HepG2 (cell line): ENCODE measurements around the gene GFPT1. TPM values are rescaled to one million over a fixed set of nuclear protein-coding genes. Genes with fewer than 3 reads are reported as not detected.

Experiments
- FOSL2 ChIP-seq: sonication (generic); formaldehyde crosslinking; IDR thresholded peaks from 2 replicates; pipeline ENCODE4 v1.4.0; 2020; ENCODE audit warnings: missing genetic modification reagents
- ISL2 ChIP-seq: sonication (generic); formaldehyde crosslinking; IDR thresholded peaks from 2 replicates; pipeline ENCODE4 v1.5.0; 2020; ENCODE audit warnings: missing genetic modification reagents
- POLR2G ChIP-seq: fragments of 200-400 bp; formaldehyde crosslinking; IDR thresholded peaks from 2 replicates; pipeline ENCODE4 v1.6.1; 2018; ENCODE audit warnings: mild to moderate bottlenecking, low read depth, low read length, moderate library complexity
- RBM22 ChIP-seq: fragments of 200-400 bp; formaldehyde crosslinking; optimal IDR thresholded peaks from 2 replicates; pipeline ENCODE3; 2017; ENCODE audit warnings: mild to moderate bottlenecking, low read length, moderate library complexity
- ZC3H13 ChIP-seq: sonication (generic); formaldehyde crosslinking; IDR thresholded peaks from 2 replicates; pipeline ENCODE4 v1.8.1; 2023; ENCODE audit warnings: mild to moderate bottlenecking, missing genetic modification reagents, moderate library complexity
- ZFP36 ChIP-seq: fragments of 150-350 bp; IDR thresholded peaks from 2 replicates; pipeline ENCODE4 v1.6.1; 2018; ENCODE audit warnings: borderline replicate concordance, low read length, low read depth; ENCODE audit not compliant: partially characterized antibody
- ZMAT3 ChIP-seq: sonication (generic); formaldehyde crosslinking; conservative IDR thresholded peaks from 2 replicates; pipeline ENCODE4 v1.7.0; 2021; ENCODE audit warnings: missing genetic modification reagents
- ZNF124 ChIP-seq: sonication (generic); formaldehyde crosslinking; IDR thresholded peaks from 2 replicates; pipeline ENCODE4 v1.4.0; 2020; ENCODE audit warnings: missing genetic modification reagents
- ZNF232 ChIP-seq: sonication (generic); formaldehyde crosslinking; IDR thresholded peaks from 2 replicates; pipeline ENCODE4 v1.4.0; 2020; ENCODE audit warnings: missing genetic modification reagents, borderline replicate concordance
- ZNF234 ChIP-seq: sonication (generic); formaldehyde crosslinking; conservative IDR thresholded peaks from 2 replicates; pipeline ENCODE4 v1.5.1; 2020; ENCODE audit warnings: mild to moderate bottlenecking, missing genetic modification reagents
- ZNF329 ChIP-seq: sonication (generic); formaldehyde crosslinking; IDR thresholded peaks from 2 replicates; pipeline ENCODE4 v1.9.0; 2021; ENCODE audit warnings: low read depth, mild to moderate bottlenecking, missing genetic modification reagents
- ZNF333 ChIP-seq: sonication (generic); formaldehyde crosslinking; IDR thresholded peaks from 2 replicates; pipeline ENCODE4 v1.4.0; 2020; ENCODE audit warnings: mild to moderate bottlenecking, missing genetic modification reagents, borderline replicate concordance
- ZNF44 ChIP-seq: sonication (generic); formaldehyde crosslinking; IDR thresholded peaks from 2 replicates; pipeline ENCODE4 v1.5.1; 2020; ENCODE audit warnings: mild to moderate bottlenecking, missing genetic modification reagents
- ZNF460 ChIP-seq: sonication (generic); formaldehyde crosslinking; IDR thresholded peaks from 2 replicates; pipeline ENCODE4 v1.5.1; 2020; ENCODE audit warnings: missing genetic modification reagents, mild to moderate bottlenecking, borderline replicate concordance
- ZNF549 ChIP-seq: sonication (generic); formaldehyde crosslinking; IDR thresholded peaks from 2 replicates; pipeline ENCODE4 v1.5.0; 2020; ENCODE audit warnings: missing genetic modification reagents
- ZNF562 ChIP-seq: sonication (generic); formaldehyde crosslinking; IDR thresholded peaks from 2 replicates; pipeline ENCODE4 v1.8.0; 2022; ENCODE audit warnings: missing genetic modification reagents, borderline replicate concordance
- polyA plus RNA-seq, 8 experiments: library from polyadenylated mRNA; depleted of rRNA in 3 of 8; stranded (reverse) in 7 of 8; unstranded in 1 of 8; fragments of >200 nt; fragmentation: Illumina TruSeq in 4 of 8; extraction: Trizol in 4 of 8; gene quantifications; 2 replicates each; pipeline versions ENCODE4 v1.2.1 to v1.2.3, GENCODE V29; 2011 to 2016; ENCODE audit warnings: low read depth in 4 of 8, missing spikeins in 1 of 8, mixed read lengths in 1 of 8; ENCODE audit not compliant: insufficient read depth in 1 of 8
- total RNA-seq, 5 experiments: library from RNA; depleted of rRNA; stranded (reverse); fragments of >200 nt; fragmentation: Illumina TruSeq; extraction: Trizol; gene quantifications; 2 replicates each; pipeline ENCODE4 v1.2.3, GENCODE V29; 2016; ENCODE audit warnings: low read depth in 1 of 5
- TF ChIP-seq, protein P1 (sequence below): sonication (generic); formaldehyde crosslinking; IDR thresholded peaks from 2 replicates; pipeline ENCODE4 v1.4.0; 2020; ENCODE audit warnings: mild to moderate bottlenecking, missing genetic modification reagents
- TF ChIP-seq, protein P2 (sequence below): sonication (generic); formaldehyde crosslinking; conservative IDR thresholded peaks from 2 replicates; pipeline ENCODE4 v1.8.0; 2022; ENCODE audit warnings: low read depth, missing genetic modification reagents
- TF ChIP-seq, protein P3 (sequence below): IDR thresholded peaks from 2 replicates; pipeline ENCODE4 v1.6.1; 2012; ENCODE audit warnings: inconsistent platforms
- TF ChIP-seq, protein P4 (sequence below): sonication (generic); formaldehyde crosslinking; IDR thresholded peaks from 2 replicates; pipeline ENCODE4 v1.5.1; 2020; ENCODE audit warnings: missing genetic modification reagents, mild to moderate bottlenecking, borderline replicate concordance
- TF ChIP-seq, protein P5 (sequence below): sonication (generic); formaldehyde crosslinking; IDR thresholded peaks from 2 replicates; pipeline ENCODE4 v1.8.1; 2023; ENCODE audit warnings: missing genetic modification reagents, inconsistent platforms, borderline replicate concordance
- TF ChIP-seq, protein P6 (sequence below): sonication (generic); formaldehyde crosslinking; IDR thresholded peaks from 2 replicates; pipeline ENCODE4 v1.4.0; 2020; ENCODE audit warnings: mild to moderate bottlenecking, low read depth, missing genetic modification reagents

The GFPT1 gene
- total and polyA plus RNA-seq, 2 of the 13 experiments (the other 11 are each of a cell fraction or from before 2014, with no cell fraction given), result 24.0 to 84.9 TPM

DNA sequence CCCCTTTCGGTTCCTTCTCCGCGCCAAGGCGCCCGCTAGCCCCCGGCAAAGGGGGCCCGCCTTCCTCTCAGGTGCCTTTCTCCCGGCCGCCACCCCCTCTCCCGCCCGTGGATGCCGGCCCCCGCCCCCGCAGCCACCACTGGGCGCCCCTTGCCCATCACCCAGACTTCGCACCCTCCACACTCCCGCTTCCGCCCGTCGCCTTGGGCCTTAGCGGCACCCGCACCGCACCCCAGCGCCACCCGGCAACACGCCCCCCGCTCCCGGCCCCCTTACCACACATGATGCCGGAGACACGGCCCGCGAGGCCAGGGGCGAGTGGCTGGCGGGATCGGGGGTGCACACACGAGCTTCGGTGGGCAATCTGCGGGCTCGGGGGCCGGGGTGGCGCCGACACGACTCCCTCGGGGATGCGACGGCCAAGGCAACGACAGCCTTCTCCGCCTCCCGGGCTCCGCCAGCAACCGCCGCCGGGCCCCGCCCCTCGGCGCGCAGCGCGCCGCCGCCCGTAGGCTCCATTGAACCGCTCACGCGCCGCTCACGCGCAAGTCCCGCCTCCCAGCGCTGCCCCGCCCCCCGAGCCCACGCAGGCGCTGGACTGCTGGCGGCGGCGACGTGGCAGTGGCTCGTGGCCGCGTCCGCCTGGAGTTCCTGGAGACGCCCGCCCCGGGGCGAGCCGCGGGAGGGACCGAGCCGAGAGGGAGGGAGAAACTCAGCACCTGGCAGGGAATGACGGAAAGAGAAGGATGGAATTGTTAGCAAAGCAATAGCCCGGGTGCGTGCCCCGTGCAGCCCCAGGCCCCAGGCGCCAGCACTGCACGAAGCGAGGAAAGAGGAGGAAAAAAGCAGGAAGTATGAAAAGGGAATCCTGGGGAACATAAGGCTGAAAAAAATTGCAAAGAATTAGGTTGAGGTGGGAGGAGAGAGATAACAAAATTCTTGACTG lies at the start of gene GFPT1 (continued):
- TF ChIP-seq RBM22 (no peak), ZMAT3 (CRISPR knock-in tag) (peak; percentile 66; the same call in 1 of the 2 replicates), ZNF44 (CRISPR knock-in tag) (peak; percentile 74), FOSL2 (0 out of 2 replicates have a peak, but pooled peaks have one; percentile 22), ISL2 (CRISPR knock-in tag) (peak; percentile 71; the same call in 1 of the 2 replicates), ZNF460 (CRISPR knock-in tag) (no peak), POLR2G (peak; percentile 98), ZNF232 (peak; percentile 66; the same call in 1 of the 2 replicates), ZNF333 (CRISPR knock-in tag) (peak; percentile 64; the same call in 1 of the 2 replicates), ZNF329 (CRISPR knock-in tag) (0 out of 2 replicates have a peak, but pooled peaks have one; percentile 55), ZNF549 (CRISPR knock-in tag) (0 out of 2 replicates have a peak, but pooled peaks have one; percentile 52), ZNF124 (peak; percentile 93), ZNF234 (CRISPR knock-in tag) (peak; percentile 81; the same call in 1 of the 2 replicates), ZFP36 (no peak), ZNF562 (peak; percentile 71; the same call in 1 of the 2 replicates), ZC3H13 (peak; percentile 95)
- TF ChIP-seq, protein P1, sequence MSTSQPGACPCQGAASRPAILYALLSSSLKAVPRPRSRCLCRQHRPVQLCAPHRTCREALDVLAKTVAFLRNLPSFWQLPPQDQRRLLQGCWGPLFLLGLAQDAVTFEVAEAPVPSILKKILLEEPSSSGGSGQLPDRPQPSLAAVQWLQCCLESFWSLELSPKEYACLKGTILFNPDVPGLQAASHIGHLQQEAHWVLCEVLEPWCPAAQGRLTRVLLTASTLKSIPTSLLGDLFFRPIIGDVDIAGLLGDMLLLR (CRISPR knock-in tag), result peak; percentile 87; the same call in 1 of the 2 replicates
- TF ChIP-seq, protein P2, sequence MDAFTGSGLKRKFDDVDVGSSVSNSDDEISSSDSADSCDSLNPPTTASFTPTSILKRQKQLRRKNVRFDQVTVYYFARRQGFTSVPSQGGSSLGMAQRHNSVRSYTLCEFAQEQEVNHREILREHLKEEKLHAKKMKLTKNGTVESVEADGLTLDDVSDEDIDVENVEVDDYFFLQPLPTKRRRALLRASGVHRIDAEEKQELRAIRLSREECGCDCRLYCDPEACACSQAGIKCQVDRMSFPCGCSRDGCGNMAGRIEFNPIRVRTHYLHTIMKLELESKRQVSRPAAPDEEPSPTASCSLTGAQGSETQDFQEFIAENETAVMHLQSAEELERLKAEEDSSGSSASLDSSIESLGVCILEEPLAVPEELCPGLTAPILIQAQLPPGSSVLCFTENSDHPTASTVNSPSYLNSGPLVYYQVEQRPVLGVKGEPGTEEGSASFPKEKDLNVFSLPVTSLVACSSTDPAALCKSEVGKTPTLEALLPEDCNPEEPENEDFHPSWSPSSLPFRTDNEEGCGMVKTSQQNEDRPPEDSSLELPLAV (CRISPR knock-in tag), result 0 out of 2 replicates have a peak, but pooled peaks have one; percentile 54
- TF ChIP-seq, protein P3, sequence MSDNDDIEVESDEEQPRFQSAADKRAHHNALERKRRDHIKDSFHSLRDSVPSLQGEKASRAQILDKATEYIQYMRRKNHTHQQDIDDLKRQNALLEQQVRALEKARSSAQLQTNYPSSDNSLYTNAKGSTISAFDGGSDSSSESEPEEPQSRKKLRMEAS, result peak; percentile 96
- TF ChIP-seq, protein P4, sequence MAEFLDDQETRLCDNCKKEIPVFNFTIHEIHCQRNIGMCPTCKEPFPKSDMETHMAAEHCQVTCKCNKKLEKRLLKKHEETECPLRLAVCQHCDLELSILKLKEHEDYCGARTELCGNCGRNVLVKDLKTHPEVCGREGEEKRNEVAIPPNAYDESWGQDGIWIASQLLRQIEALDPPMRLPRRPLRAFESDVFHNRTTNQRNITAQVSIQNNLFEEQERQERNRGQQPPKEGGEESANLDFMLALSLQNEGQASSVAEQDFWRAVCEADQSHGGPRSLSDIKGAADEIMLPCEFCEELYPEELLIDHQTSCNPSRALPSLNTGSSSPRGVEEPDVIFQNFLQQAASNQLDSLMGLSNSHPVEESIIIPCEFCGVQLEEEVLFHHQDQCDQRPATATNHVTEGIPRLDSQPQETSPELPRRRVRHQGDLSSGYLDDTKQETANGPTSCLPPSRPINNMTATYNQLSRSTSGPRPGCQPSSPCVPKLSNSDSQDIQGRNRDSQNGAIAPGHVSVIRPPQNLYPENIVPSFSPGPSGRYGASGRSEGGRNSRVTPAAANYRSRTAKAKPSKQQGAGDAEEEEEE (CRISPR knock-in tag), result no peak
- TF ChIP-seq, protein P5, sequence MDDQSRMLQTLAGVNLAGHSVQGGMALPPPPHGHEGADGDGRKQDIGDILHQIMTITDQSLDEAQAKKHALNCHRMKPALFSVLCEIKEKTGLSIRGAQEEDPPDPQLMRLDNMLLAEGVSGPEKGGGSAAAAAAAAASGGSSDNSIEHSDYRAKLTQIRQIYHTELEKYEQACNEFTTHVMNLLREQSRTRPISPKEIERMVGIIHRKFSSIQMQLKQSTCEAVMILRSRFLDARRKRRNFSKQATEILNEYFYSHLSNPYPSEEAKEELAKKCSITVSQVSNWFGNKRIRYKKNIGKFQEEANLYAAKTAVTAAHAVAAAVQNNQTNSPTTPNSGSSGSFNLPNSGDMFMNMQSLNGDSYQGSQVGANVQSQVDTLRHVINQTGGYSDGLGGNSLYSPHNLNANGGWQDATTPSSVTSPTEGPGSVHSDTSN, result peak; percentile 57; the same call in 1 of the 2 replicates
- TF ChIP-seq, protein P6, sequence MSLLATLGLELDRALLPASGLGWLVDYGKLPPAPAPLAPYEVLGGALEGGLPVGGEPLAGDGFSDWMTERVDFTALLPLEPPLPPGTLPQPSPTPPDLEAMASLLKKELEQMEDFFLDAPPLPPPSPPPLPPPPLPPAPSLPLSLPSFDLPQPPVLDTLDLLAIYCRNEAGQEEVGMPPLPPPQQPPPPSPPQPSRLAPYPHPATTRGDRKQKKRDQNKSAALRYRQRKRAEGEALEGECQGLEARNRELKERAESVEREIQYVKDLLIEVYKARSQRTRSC, result 0 out of 2 replicates have a peak, but pooled peaks have one; percentile 82
